ENCODE measurements around the gene SART1.

The SART1 gene

DNA sequence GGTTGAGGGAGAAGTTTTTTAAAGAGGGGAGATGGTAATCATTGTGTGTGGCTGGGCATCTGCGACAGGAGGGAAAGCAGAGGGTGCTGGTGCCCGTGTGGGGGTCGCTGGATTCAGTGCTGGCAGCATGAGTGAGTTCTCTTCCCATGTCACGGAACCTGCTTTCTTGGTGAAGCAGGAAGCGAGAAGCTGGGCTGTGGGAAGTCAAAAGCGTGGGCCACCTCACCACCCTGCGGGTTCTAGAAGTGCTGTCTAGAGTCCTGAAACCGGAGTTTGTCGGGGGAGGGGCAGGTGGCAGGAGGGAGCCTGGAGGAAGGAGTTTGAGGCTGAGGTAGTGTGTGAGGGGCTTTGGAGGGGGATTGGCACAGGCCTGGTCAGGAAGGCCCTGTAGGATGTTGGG is 14.2 kb downstream of the SART1 start:
- Mint-ChIP-seq H3K4me3 (no peak overlapping the region), H3K9me3 (no peaks in the 10 kb centered on the region), H3K4me1 (no peaks in the 10 kb centered on the region), H3K27me3 (ENCODE audit: low read depth, poor library complexity) (peaks cover 5% of the 10 kb centered on the region), H3K36me3 (ENCODE audit: low read depth) (peaks cover 48% of the 10 kb centered on the region), H3K27ac (no peak overlapping the region)
- no peak for DNase-seq
- TF ChIP-seq, protein P1, sequence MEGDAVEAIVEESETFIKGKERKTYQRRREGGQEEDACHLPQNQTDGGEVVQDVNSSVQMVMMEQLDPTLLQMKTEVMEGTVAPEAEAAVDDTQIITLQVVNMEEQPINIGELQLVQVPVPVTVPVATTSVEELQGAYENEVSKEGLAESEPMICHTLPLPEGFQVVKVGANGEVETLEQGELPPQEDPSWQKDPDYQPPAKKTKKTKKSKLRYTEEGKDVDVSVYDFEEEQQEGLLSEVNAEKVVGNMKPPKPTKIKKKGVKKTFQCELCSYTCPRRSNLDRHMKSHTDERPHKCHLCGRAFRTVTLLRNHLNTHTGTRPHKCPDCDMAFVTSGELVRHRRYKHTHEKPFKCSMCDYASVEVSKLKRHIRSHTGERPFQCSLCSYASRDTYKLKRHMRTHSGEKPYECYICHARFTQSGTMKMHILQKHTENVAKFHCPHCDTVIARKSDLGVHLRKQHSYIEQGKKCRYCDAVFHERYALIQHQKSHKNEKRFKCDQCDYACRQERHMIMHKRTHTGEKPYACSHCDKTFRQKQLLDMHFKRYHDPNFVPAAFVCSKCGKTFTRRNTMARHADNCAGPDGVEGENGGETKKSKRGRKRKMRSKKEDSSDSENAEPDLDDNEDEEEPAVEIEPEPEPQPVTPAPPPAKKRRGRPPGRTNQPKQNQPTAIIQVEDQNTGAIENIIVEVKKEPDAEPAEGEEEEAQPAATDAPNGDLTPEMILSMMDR (IDR thresholded peaks at IDR 0.05): no peak

DNA sequence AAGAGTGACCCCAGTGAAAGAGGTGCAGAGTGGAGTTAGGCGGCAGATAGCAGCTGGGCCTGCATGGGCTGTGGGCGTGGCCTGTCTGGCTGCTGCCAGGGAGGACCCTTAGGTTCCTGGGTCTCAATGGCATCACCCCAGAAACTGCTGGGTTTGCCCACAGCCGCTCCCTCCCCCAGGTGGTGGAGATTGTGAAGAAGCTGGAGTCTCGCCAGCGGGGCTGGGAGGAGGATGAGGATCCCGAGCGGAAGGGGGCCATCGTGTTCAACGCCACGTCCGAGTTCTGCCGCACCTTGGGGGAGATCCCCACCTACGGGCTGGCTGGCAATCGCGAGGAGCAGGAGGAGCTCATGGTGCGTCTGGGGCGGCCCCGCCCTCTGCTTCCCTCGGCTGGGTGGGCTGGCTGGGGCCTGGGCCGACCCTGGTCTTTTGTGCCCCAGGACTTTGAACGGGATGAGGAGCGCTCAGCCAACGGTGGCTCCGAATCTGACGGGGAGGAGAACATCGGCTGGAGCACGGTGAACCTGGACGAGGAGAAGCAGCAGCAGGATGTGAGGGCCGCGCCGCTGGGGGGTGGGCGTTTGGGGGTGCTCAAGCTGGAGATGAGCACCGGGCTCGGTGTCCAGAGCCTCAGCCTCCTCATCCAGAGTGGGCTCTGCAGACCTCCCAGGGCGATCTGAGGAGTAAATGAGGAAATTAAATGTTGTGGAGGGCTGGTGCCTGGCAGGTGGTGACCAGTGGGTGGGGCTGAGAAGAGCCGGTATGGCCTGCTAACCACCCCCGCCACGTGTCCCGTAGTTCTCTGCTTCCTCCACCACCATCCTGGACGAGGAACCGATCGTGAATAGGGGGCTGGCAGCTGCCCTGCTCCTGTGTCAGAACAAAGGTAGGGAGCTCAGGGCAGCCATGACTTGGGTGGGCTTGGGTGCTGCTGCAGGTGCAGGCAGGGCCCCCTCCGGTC is 15.0 kb downstream of the SART1 start:
- DNase-seq: no peak
- H3K36me3 Mint-ChIP-seq (ENCODE audit: low read depth): peaks cover 46% of the 10 kb centered on the region
- no peak overlapping the region for H3K27ac Mint-ChIP-seq
- no peak overlapping the region for H3K4me3 Mint-ChIP-seq
- H3K4me1 Mint-ChIP-seq: no peaks in the 10 kb centered on the region
- TF ChIP-seq, protein P1 (IDR thresholded peaks at IDR 0.05): no peak
- no peaks in the 10 kb centered on the region for H3K9me3 Mint-ChIP-seq
- H3K27me3 Mint-ChIP-seq (ENCODE audit: low read depth, poor library complexity): peaks cover 5% of the 10 kb centered on the region

DNA sequence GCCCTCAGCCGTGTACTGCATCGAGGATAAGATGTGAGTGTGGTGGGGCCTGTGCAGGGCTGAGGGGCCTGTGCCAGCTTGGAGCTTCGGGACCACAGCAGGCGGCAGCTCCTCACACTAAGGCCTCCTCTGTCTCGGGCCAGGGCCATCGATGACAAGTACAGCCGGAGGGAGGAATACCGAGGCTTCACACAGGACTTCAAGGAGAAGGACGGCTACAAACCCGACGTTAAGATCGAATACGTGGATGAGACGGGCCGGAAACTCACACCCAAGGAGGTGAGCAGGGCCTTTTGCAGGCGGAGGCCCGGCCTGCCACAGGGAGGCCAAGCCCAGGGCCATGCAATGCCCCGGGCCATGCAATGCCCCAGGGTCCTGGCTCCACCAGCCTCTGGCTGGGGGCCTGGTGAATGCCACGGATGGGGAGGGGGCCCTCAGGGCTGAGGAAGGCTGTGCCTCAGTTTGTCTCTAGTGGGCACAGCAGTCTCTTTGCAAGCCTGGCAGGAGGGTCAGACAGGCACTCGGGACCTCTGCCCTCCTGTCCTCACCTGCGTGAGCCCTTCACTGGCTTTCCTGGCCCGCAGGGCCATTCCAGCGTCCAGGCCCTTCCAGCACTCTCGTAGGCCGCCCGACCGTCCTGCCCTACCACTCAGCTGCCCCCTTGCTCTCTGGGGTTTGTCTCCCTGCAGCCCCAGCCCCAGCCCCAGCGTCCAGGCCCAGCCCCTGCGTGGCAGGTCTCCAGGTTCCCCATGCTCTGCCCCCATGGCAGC is 16.3 kb downstream of the SART1 start:
- TF ChIP-seq, protein P1 (IDR thresholded peaks at IDR 0.05): no peak
- H3K4me1 Mint-ChIP-seq: no peaks in the 10 kb centered on the region
- no peak for DNase-seq
- peaks cover 33% of the 10 kb centered on the region for H3K36me3 Mint-ChIP-seq (ENCODE audit: low read depth)
- no peak overlapping the region for H3K4me3 Mint-ChIP-seq
- no peaks in the 10 kb centered on the region for H3K9me3 Mint-ChIP-seq
- no peaks in the 10 kb centered on the region for H3K27me3 Mint-ChIP-seq (ENCODE audit: low read depth, poor library complexity)
- H3K27ac Mint-ChIP-seq: no peak overlapping the region

DNA sequence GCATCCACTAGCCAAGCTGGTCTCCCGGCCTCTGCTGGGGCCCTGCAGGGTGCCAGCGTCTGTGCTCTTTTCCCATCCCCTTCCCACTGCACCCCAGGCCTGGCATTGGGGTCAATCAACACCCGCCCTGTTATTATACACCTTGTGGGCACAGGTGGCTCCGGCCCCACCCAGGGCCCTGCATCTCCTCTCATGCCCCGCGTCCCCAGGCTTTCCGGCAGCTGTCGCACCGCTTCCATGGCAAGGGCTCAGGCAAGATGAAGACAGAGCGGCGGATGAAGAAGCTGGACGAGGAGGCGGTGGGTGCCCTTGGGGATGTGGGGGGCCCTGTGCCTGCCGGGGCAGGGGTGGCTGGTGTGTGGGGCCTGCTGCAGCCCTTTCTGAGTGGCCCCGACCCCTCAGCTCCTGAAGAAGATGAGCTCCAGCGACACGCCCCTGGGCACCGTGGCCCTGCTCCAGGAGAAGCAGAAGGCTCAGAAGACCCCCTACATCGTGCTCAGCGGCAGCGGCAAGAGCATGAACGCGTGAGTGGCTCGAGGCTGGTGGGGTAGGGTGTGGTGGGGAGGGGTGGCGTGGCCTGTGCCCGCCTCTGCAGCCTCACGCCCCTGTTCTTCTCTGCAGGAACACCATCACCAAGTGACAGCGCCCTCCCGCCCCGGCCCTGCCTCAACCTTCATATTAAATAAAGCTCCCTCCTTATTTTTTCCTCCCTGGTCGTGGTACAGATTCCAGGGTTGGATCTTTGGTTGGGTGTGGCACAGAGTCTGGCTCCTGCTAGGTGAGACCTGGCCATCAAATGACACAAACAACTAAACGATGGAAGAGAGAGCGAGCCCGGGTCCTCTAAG is 17.1 kb downstream of the SART1 start:
- Mint-ChIP-seq H3K27ac (no peak overlapping the region), H3K36me3 (ENCODE audit: low read depth) (peaks cover 25% of the 10 kb centered on the region), H3K4me1 (no peaks in the 10 kb centered on the region), H3K9me3 (no peaks in the 10 kb centered on the region), H3K27me3 (ENCODE audit: low read depth, poor library complexity) (no peaks in the 10 kb centered on the region), H3K4me3 (no peak overlapping the region)
- DNase-seq: no peak
- TF ChIP-seq, protein P1 (IDR thresholded peaks at IDR 0.05): no peak

DNA sequence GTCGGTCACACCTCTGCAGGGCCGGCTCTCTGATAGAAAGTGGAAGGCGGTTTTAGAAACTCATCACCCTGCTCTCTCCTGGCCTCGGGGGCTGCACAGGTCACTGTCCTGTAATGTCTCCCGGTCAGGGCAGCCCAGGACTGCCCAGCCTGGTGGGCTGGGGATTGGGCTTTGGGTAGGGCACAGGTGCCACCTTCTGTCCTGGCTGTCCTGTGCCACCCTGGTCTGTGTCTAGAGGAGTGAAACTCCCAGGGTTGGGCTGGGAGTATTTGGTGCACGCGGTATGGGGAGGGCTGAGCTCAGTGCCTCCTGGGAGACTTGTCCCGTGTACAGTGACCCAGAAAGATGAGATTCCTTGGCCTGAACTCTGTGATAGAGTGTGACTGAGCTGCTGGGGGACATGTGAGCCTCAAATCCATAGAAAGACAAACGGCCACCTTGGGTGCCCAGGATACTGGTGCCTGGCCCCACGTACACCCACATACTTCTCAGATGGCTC is 17.8 kb downstream of the SART1 start:
- no peak overlapping the region for H3K4me3 Mint-ChIP-seq
- no peaks in the 10 kb centered on the region for H3K9me3 Mint-ChIP-seq
- TF ChIP-seq, protein P1 (IDR thresholded peaks at IDR 0.05): no peak
- peak overlapping the region; percentile 66 for H3K27ac Mint-ChIP-seq
- no peaks in the 10 kb centered on the region for H3K4me1 Mint-ChIP-seq
- DNase-seq: no peak
- H3K36me3 Mint-ChIP-seq (ENCODE audit: low read depth): peaks cover 22% of the 10 kb centered on the region
- H3K27me3 Mint-ChIP-seq (ENCODE audit: low read depth, poor library complexity): no peaks in the 10 kb centered on the region
